HL-60 (cell line): ENCODE results near the gene SACM1L.

Source experiments
- GABPA ChIP-seq: IDR thresholded peaks from 2 replicates; pipeline ENCODE4 v1.6.1; 2012; ENCODE audit warnings: low read depth
- POLR2AphosphoS5 ChIP-seq: IDR thresholded peaks from 2 replicates; pipeline ENCODE4 v1.6.1; 2012; ENCODE audit warnings: low read depth
- SPI1 ChIP-seq: IDR thresholded peaks from 2 replicates; pipeline ENCODE4 v1.6.1; 2012; ENCODE audit warnings: low read depth, mild to moderate bottlenecking, borderline replicate concordance
- TF ChIP-seq, protein P1 (sequence below): IDR thresholded peaks from one replicate; pipeline ENCODE4 v1.5.1; 2011; ENCODE audit warnings: low read length, control low read depth, inconsistent platforms; ENCODE audit not compliant: insufficient read depth
- TF ChIP-seq, protein P2 (sequence below): IDR thresholded peaks from 2 replicates; pipeline ENCODE4 v1.6.1; 2012; ENCODE audit warnings: low read depth; ENCODE audit not compliant: insufficient replicate concordance

DNA sequence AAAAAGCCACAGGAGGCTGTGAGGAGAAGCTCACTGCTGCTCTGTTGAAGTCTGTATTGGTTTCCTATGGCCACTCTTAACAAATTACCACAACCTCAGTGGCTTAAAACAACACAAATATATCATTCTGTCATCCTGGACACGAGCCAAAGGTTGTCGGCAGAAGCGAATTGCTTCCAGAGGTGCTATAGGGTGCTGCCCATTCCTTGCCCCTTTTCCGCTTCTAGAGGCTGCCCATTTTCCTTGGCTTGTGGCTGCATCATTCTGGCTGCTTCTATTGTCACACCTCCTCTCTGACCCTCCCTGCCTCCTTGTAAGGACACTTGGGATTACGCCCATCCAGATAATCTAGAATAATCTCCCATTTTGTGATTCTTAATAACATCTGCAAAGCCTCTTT is 6.4 kb upstream of the SACM1L start:
- TF ChIP-seq, protein P1, sequence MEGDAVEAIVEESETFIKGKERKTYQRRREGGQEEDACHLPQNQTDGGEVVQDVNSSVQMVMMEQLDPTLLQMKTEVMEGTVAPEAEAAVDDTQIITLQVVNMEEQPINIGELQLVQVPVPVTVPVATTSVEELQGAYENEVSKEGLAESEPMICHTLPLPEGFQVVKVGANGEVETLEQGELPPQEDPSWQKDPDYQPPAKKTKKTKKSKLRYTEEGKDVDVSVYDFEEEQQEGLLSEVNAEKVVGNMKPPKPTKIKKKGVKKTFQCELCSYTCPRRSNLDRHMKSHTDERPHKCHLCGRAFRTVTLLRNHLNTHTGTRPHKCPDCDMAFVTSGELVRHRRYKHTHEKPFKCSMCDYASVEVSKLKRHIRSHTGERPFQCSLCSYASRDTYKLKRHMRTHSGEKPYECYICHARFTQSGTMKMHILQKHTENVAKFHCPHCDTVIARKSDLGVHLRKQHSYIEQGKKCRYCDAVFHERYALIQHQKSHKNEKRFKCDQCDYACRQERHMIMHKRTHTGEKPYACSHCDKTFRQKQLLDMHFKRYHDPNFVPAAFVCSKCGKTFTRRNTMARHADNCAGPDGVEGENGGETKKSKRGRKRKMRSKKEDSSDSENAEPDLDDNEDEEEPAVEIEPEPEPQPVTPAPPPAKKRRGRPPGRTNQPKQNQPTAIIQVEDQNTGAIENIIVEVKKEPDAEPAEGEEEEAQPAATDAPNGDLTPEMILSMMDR = no peak
- TF ChIP-seq GABPA = no peak
- TF ChIP-seq POLR2AphosphoS5 = no peak
- TF ChIP-seq, protein P2, sequence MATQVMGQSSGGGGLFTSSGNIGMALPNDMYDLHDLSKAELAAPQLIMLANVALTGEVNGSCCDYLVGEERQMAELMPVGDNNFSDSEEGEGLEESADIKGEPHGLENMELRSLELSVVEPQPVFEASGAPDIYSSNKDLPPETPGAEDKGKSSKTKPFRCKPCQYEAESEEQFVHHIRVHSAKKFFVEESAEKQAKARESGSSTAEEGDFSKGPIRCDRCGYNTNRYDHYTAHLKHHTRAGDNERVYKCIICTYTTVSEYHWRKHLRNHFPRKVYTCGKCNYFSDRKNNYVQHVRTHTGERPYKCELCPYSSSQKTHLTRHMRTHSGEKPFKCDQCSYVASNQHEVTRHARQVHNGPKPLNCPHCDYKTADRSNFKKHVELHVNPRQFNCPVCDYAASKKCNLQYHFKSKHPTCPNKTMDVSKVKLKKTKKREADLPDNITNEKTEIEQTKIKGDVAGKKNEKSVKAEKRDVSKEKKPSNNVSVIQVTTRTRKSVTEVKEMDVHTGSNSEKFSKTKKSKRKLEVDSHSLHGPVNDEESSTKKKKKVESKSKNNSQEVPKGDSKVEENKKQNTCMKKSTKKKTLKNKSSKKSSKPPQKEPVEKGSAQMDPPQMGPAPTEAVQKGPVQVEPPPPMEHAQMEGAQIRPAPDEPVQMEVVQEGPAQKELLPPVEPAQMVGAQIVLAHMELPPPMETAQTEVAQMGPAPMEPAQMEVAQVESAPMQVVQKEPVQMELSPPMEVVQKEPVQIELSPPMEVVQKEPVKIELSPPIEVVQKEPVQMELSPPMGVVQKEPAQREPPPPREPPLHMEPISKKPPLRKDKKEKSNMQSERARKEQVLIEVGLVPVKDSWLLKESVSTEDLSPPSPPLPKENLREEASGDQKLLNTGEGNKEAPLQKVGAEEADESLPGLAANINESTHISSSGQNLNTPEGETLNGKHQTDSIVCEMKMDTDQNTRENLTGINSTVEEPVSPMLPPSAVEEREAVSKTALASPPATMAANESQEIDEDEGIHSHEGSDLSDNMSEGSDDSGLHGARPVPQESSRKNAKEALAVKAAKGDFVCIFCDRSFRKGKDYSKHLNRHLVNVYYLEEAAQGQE = no peak
- TF ChIP-seq SPI1 = no peak
